Transverse colon (tissue), 4 donors: Measurements from ENCODE around the gene ATP8B2.

Experiments
- CTCF ChIP-seq, 5 experiments: fragments of 200-600 bp in 3 of 5; fragments of 450-650 bp in 2 of 5; sonication (generic) in 3 of 5; IDR thresholded peaks; 1 replicate in 2 of 5; 2 replicates in 3 of 5; pipeline ENCODE4 v1.5.1; 2016 to 2017; ENCODE audit warnings: antibody characterized with exemption in 5 of 5, inconsistent platforms in 3 of 5, mild to moderate bottlenecking in 2 of 5, moderate library complexity in 1 of 5
- EP300 ChIP-seq: sonication (generic); formaldehyde crosslinking; IDR thresholded peaks from one replicate; pipeline ENCODE4 v1.6.1; 2017; ENCODE audit warnings: antibody characterized with exemption, low read depth
- POLR2A ChIP-seq: fragments of 450-650 bp; IDR thresholded peaks from one replicate; pipeline ENCODE4 v1.6.1; 2016; ENCODE audit warnings: antibody characterized with exemption, mild to moderate bottlenecking, moderate library complexity
- POLR2AphosphoS5 ChIP-seq, 3 donors: sonication (generic); formaldehyde crosslinking; IDR thresholded peaks; one replicate each; pipeline ENCODE4 v1.6.1; 2016; ENCODE audit warnings: antibody characterized with exemption in 3 of 3

GRCh38 chr1:154358519-154358918 is 33.2 kb downstream of the ATP8B2 start:
- TF ChIP-seq CTCF (IDR thresholded peaks at IDR 0.05) (no peak), POLR2A (no peak), POLR2AphosphoS5 (IDR thresholded peaks at IDR 0.05) (no peak), EP300 (no peak)
